Mucosa of descending colon (tissue), 3 donors: Measurements from ENCODE around the gene YJU2. TPM values are rescaled to one million over a fixed set of nuclear protein-coding genes. Genes with fewer than 3 reads are reported as not detected.
A peak's percentile ranks its signal among the peaks of the same experiment; 100 is the strongest.

Source experiments
- ATAC-seq: fragments of 200-7000 bp; cut with Tn5 transposase; one replicate; pipeline ENCODE4 v1.9.1; 2020; ENCODE audit warnings: mild to moderate bottlenecking, moderate library complexity
- DNase-seq, 3 donors: peaks; one replicate each; pipeline ENCODE4 v3.0.0-alpha.2; 2020
- H3K36me3 ChIP-seq: fragments of 200-600 bp; one replicate; pipeline ENCODE4 v1.8.0; 2021; ENCODE audit warnings: low read depth, mild to moderate bottlenecking
- H3K4me1 ChIP-seq: fragments of 200-600 bp; one replicate; pipeline ENCODE4 v1.8.0; 2021; ENCODE audit warnings: low read depth, mild to moderate bottlenecking
- H3K4me3 ChIP-seq: fragments of 200-600 bp; one replicate; pipeline ENCODE4 v1.8.0; 2021; ENCODE audit warnings: mild to moderate bottlenecking
- H3K9me3 ChIP-seq: fragments of 200-600 bp; one replicate; pipeline ENCODE4 v1.8.0; 2021; ENCODE audit warnings: mild to moderate bottlenecking
- CTCF ChIP-seq: fragments of 200-600 bp; IDR thresholded peaks from one replicate; pipeline ENCODE4 v1.8.0; 2022; ENCODE audit warnings: antibody characterized with exemption, mild to moderate bottlenecking
- intact Hi-C, 2 donors: fragments of 100-400 bp; cut with DNase I in 1 of 2; cut with micrococcal nuclease in 1 of 2; formaldehyde crosslinking; loops; one replicate each; pipeline versions ENCODE4 v1.11.0 to v1.11.1; 2022; cut with DNase I, micrococcal nuclease
- total RNA-seq, 3 donors: library from RNA; stranded (reverse); fragmentation: NEBNext Ultra II Directional in 2 of 3; extraction: Animal tissue kit (Norgen Biotek cat#: 25700) in 2 of 3; gene quantifications; one replicate each; pipeline versions ENCODE4 v1.2.1 to v1.2.4, GENCODE V29; 2021 to 2023
- donor health status: DM: no; HTN: no; CAD: no; lungs with moderate emphysema.
- donor health status: DM: no; HTN: no; CAD: no.
- donor health status: DM: no; HTN: yes; CAD: no.

The YJU2 gene
- total RNA-seq, 3 donors from 2014 or later, result 16.7 to 22.2 (median 20.0) TPM

GRCh38 chr19:4294389-4294788 lies 47.5 kb downstream of the YJU2 start:
- intact Hi-C loops, result no loop called here
- Histone ChIP-seq H3K4me3 (no peak overlapping the region), H3K4me1 (no peaks in the 10 kb centered on the region), H3K36me3 (no peaks in the 10 kb centered on the region), H3K9me3 (no peaks in the 10 kb centered on the region)
- ATAC-seq (no peak), DNase-seq (no peak)
- no peak for TF ChIP-seq CTCF

GRCh38 chr19:4295972-4296771 lies 49.3 kb downstream of the YJU2 start:
- no peaks in the 10 kb centered on the region for H3K36me3 ChIP-seq
- DNase-seq (no peak), ATAC-seq (peak; percentile 48)
- H3K4me3 ChIP-seq, result no peak overlapping the region
- intact Hi-C loops, result no loop called here
- no peaks in the 10 kb centered on the region for H3K4me1 ChIP-seq
- no peak for TF ChIP-seq CTCF
- no peaks in the 10 kb centered on the region for H3K9me3 ChIP-seq

- DNase-seq (no peak), ATAC-seq (no peak)
- TF ChIP-seq CTCF, result no peak
- no peaks in the 10 kb centered on the region for H3K4me1 ChIP-seq
- no peaks in the 10 kb centered on the region for H3K36me3 ChIP-seq
- H3K4me3 ChIP-seq, result no peak overlapping the region
- intact Hi-C loops, result no loop called here
- H3K9me3 ChIP-seq, result no peaks in the 10 kb centered on the region
Measured at GRCh38 chr19:4297901-4298809, 51.3 kb downstream of the YJU2 start.

DNA sequence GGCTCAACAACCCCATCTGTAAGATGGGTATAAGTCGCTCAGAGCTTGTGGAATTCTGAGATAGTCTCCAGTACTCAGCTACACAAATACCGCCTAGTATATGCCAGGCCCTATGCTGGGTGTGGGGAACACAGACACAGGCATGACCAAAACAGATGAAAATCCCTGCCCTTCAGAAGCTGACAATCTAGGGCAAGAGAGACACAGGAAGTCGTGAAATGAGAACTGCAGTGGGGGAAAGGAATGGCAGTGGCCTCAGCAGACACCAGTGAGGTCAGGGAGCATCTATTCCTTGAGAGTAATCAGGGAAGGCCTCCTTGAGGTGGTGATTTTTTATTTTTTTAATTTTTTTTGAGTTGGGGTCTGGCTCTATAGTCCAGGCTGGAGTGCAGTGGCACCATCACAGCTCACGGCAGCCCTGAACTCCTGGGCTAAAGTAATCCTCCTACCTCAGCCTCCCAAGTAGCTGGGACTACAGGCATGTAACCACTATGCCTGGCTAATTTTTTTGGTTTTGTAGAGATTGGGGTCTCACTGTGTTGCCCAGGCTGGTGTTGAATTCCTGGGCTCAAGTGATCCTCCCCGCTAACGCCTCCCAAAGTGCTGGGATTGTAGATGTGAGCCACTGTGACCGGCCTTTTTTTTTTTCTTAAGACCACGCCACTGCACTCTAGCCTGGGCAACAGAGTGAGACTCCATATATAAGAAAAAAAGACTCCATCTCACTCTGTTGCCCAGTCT lies 52.1 kb downstream of the YJU2 start:
- no peaks in the 10 kb centered on the region for H3K36me3 ChIP-seq
- intact Hi-C loops, result no loop called here
- H3K9me3 ChIP-seq, result no peaks in the 10 kb centered on the region
- no peak for TF ChIP-seq CTCF
- ATAC-seq, result no peak
- DNase-seq, result no peak
- H3K4me1 ChIP-seq, result no peaks in the 10 kb centered on the region
- no peak overlapping the region for H3K4me3 ChIP-seq

- no peaks in the 10 kb centered on the region for H3K4me1 ChIP-seq
- DNase-seq (no peak), ATAC-seq (no peak)
- H3K4me3 ChIP-seq, result no peak overlapping the region
- intact Hi-C loops, result no loop called here
- H3K9me3 ChIP-seq, result no peaks in the 10 kb centered on the region
- H3K36me3 ChIP-seq, result no peaks in the 10 kb centered on the region
- no peak for TF ChIP-seq CTCF
Measured at GRCh38 chr19:4300589-4300988, 53.7 kb downstream of the YJU2 start.
